Middle frontal gyrus (tissue), 1 donor: ENCODE results near the gene HNF1A.
"Not testable (repeated sequence)": the region's sequence is repeated elsewhere in the genome, so short reads cannot be mapped to it uniquely, and the experiment has no call there.

Experiments used
- DNase-seq: peaks from one replicate; pipeline ENCODE4 v3.0.0-alpha.2; 2015; ENCODE audit warnings: low spot score; ENCODE audit errors: extremely low spot score

HNF1A gene

GRCh38 chr12:121038861-121039668 lies 60.7 kb downstream of the HNF1A start, which contains the start of gene OASL:
OASL (minus strand) TSS chr12:121039246; CDS start chr12:121038971, 275 bp downstream.
- no peak for DNase-seq

GRCh38 chr12:121043067-121043466 lies 64.7 kb downstream of the HNF1A start:
- no peak for DNase-seq

- not testable (repeated sequence) for DNase-seq
Measured at GRCh38 chr12:121047400-121047799, 69.1 kb downstream of the HNF1A start.

GRCh38 chr12:121048442-121048841 lies 70.1 kb downstream of the HNF1A start:
- DNase-seq: no peak

- no peak for DNase-seq
Measured at GRCh38 chr12:121050725-121051124, 72.4 kb downstream of the HNF1A start.
